ENCODE results near the gene TMEM101.
"Not testable (repeated sequence)": the region's sequence is repeated elsewhere in the genome, so short reads cannot be mapped to it uniquely, and the experiment has no call there.

The TMEM101 gene

GRCh38 chr17:44014437-44015172 is at the start of gene TMEM101:
Gene TMEM101, minus strand, starts transcription at chr17:44014963. Its CDS starts 11 bp downstream, at chr17:44014952.
- peak; percentile 91 for DNase-seq (ENCODE audit: low spot score)

GRCh38 chr17:44063704-44064639 is 49.2 kb upstream of the TMEM101 start:
- no peak for DNase-seq (ENCODE audit: low spot score)

- no peak for DNase-seq (ENCODE audit: low spot score)
Measured at GRCh38 chr17:44062871-44063270, 48.1 kb upstream of the TMEM101 start.

GRCh38 chr17:44061446-44061845 is 46.7 kb upstream of the TMEM101 start:
- no peak for DNase-seq (ENCODE audit: low spot score)

GRCh38 chr17:44059101-44059892 is 44.5 kb upstream of the TMEM101 start:
- no peak for DNase-seq (ENCODE audit: low spot score)

- no peak for DNase-seq (ENCODE audit: low spot score)
Measured at GRCh38 chr17:44053125-44053872, 38.5 kb upstream of the TMEM101 start.

- DNase-seq (ENCODE audit: low spot score) = no peak
Measured at GRCh38 chr17:44049294-44050060, 34.7 kb upstream of the TMEM101 start.

GRCh38 chr17:44046893-44047292 is 32.1 kb upstream of the TMEM101 start:
- not testable (repeated sequence) for DNase-seq (ENCODE audit: low spot score)

- DNase-seq (ENCODE audit: low spot score) = no peak
Measured at GRCh38 chr17:44045486-44045885, 30.7 kb upstream of the TMEM101 start.

- no peak for DNase-seq (ENCODE audit: low spot score)
Measured at GRCh38 chr17:44044071-44044470, 29.3 kb upstream of the TMEM101 start.

GRCh38 chr17:44043272-44043696 is 28.5 kb upstream of the TMEM101 start:
- no peak for DNase-seq (ENCODE audit: low spot score)

GRCh38 chr17:44039829-44040635 is 25.3 kb upstream of the TMEM101 start:
- DNase-seq (ENCODE audit: low spot score) = no peak

- DNase-seq (ENCODE audit: low spot score) = no peak
Measured at GRCh38 chr17:44038604-44039011, 23.8 kb upstream of the TMEM101 start.

- no peak for DNase-seq (ENCODE audit: low spot score)
Measured at GRCh38 chr17:44037471-44037870, 22.7 kb upstream of the TMEM101 start.

- DNase-seq (ENCODE audit: low spot score) = not testable (repeated sequence)
Measured at GRCh38 chr17:44034688-44035087, 19.9 kb upstream of the TMEM101 start.

- DNase-seq (ENCODE audit: low spot score) = no peak
Measured at GRCh38 chr17:44033861-44034408, 19.2 kb upstream of the TMEM101 start.

GRCh38 chr17:44030482-44030881 is 15.7 kb upstream of the TMEM101 start:
- no peak for DNase-seq (ENCODE audit: low spot score)

GRCh38 chr17:44029736-44030135 is 15.0 kb upstream of the TMEM101 start:
- DNase-seq (ENCODE audit: low spot score) = no peak

GRCh38 chr17:44024853-44025252 is 10.1 kb upstream of the TMEM101 start:
- DNase-seq (ENCODE audit: low spot score) = no peak
